ENCODE data around the gene ABO. TPM values are rescaled to one million over a fixed set of nuclear protein-coding genes. Genes with fewer than 3 reads are reported as not detected.

The ABO gene
- total and polyA plus RNA-seq, 7 experiments from 2014 or later, result 1.7 to 3.3 TPM; not detected in 5

- no peaks in the 10 kb centered on the region for H3K27me3 ChIP-seq (ENCODE audit: control insufficient read depth in 2 of 2, insufficient read depth in 2 of 2, low read length in 2 of 2)
- H3K4me3 ChIP-seq (ENCODE audit: low read length), result no peak overlapping the region
- intact Hi-C loops (cut with micrococcal nuclease), result no loop called here
- ATAC-seq (no peak), DNase-seq (no peak)
- Mint-ChIP-seq H3K9me3 (peaks cover 0 to 20% (median 4%) of the 10 kb centered on the region in 11 donors), H3K27ac (no peak overlapping the region), H3K27me3 (peaks cover 15 to 32% (median 18%) of the 10 kb centered on the region in 5 donors), H3K36me3 (no peaks in the 10 kb centered on the region), H3K4me1 (peaks cover 0 to 4% (median 0%) of the 10 kb centered on the region in 7 donors), H3K4me3 (no peak overlapping the region)
- H3K36me3 ChIP-seq (ENCODE audit: control insufficient read depth in 2 of 3, insufficient read depth in 3 of 3, low read length in 3 of 3), result no peaks in the 10 kb centered on the region
- CTCF ChIA-PET, result no interaction called here
- H3K27ac ChIP-seq (ENCODE audit: low read depth, low read length), result no peak overlapping the region
- H3K9me3 ChIP-seq (ENCODE audit: control insufficient read depth in 2 of 3, low read length in 3 of 3), result peaks cover 0 to 6% (median 0%) of the 10 kb centered on the region in 3 experiments
- H3K4me1 ChIP-seq (ENCODE audit: control insufficient read depth in 2 of 2, insufficient read depth in 2 of 2, low read length in 2 of 2), result no peaks in the 10 kb centered on the region
- POLR2A ChIA-PET, result no interaction called here
These were observed 5.4 kb upstream of the ABO start for GRCh38 chr9:133280392-133280791.

GRCh38 chr9:133278161-133279114 is 3.4 kb upstream of the ABO start:
- no peak overlapping the region for H3K27ac ChIP-seq (ENCODE audit: low read depth, low read length)
- H3K4me1 ChIP-seq (ENCODE audit: control insufficient read depth in 2 of 2, insufficient read depth in 2 of 2, low read length in 2 of 2), result no peaks in the 10 kb centered on the region
- Mint-ChIP-seq H3K4me1 (peaks cover 0 to 10% (median 4%) of the 10 kb centered on the region in 7 donors), H3K27me3 (peaks cover 25 to 44% (median 28%) of the 10 kb centered on the region in 5 donors), H3K9me3 (peaks cover 0 to 20% (median 6%) of the 10 kb centered on the region in 11 donors), H3K27ac (no peak overlapping the region), H3K36me3 (peaks cover 0 to 1% (median 0%) of the 10 kb centered on the region in 5 donors), H3K4me3 (no peak overlapping the region)
- no peaks in the 10 kb centered on the region for H3K27me3 ChIP-seq (ENCODE audit: control insufficient read depth in 2 of 2, insufficient read depth in 2 of 2, low read length in 2 of 2)
- ATAC-seq (no peak), DNase-seq (no peak)
- H3K36me3 ChIP-seq (ENCODE audit: control insufficient read depth in 2 of 3, insufficient read depth in 3 of 3, low read length in 3 of 3), result no peaks in the 10 kb centered on the region
- H3K4me3 ChIP-seq (ENCODE audit: low read length), result no peak overlapping the region
- peaks cover 0 to 6% (median 0%) of the 10 kb centered on the region in 3 experiments for H3K9me3 ChIP-seq (ENCODE audit: control insufficient read depth in 2 of 3, low read length in 3 of 3)
- ChIA-PET POLR2A (no interaction called here), CTCF (no interaction called here)
- intact Hi-C loops (cut with micrococcal nuclease), result no loop called here

GRCh38 chr9:133277467-133277866 is 2.5 kb upstream of the ABO start:
- no peak overlapping the region for H3K4me3 ChIP-seq (ENCODE audit: low read length)
- no peaks in the 10 kb centered on the region for H3K27me3 ChIP-seq (ENCODE audit: control insufficient read depth in 2 of 2, insufficient read depth in 2 of 2, low read length in 2 of 2)

DNA sequence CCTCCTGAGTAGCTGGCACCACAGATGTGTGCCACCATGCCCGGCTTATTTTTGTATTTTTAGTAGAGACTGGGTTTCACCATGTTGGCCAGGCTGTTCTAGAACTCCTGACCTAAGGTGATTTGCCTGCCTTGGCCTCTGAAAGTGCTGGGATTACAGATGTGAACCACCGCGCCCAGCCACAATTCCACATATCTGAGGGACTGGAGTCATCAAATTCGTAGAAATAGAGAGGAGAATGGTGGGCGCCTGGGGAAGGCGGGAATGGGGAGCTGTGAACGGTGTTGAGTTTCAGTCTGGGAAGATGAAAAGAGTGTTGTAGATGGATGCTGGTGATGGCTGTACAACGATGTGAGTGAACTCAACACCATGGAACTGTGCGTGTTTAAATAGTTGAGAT is 1.9 kb upstream of the ABO start:
- peaks cover 0 to 20% (median 6%) of the 10 kb centered on the region in 11 donors for H3K9me3 Mint-ChIP-seq
- Histone ChIP-seq H3K4me3 (ENCODE audit: low read length) (no peak overlapping the region), H3K4me1 (ENCODE audit: control insufficient read depth in 2 of 2, insufficient read depth in 2 of 2, low read length in 2 of 2) (no peaks in the 10 kb centered on the region), H3K9me3 (ENCODE audit: control insufficient read depth in 2 of 3, low read length in 3 of 3) (peaks cover 0 to 6% (median 0%) of the 10 kb centered on the region in 3 experiments), H3K27me3 (ENCODE audit: control insufficient read depth in 2 of 2, insufficient read depth in 2 of 2, low read length in 2 of 2) (no peaks in the 10 kb centered on the region), H3K36me3 (ENCODE audit: control insufficient read depth in 2 of 3, insufficient read depth in 3 of 3, low read length in 3 of 3) (no peaks in the 10 kb centered on the region), H3K27ac (ENCODE audit: low read depth, low read length) (no peak overlapping the region)
- no peak for ATAC-seq
- H3K4me1 Mint-ChIP-seq, result peaks cover 0 to 14% (median 4%) of the 10 kb centered on the region in 7 donors
- intact Hi-C loops (cut with micrococcal nuclease), result no loop called here
- CTCF ChIA-PET, result interaction anchor here (0.6 kb wide), 1 partner anchor 22 kb away, joined by 3 read pairs; no protein-coding TSS in a partner anchor
- POLR2A ChIA-PET, result no interaction called here
- peaks cover 0 to 1% (median 0%) of the 10 kb centered on the region in 5 donors for H3K36me3 Mint-ChIP-seq
- no peak overlapping the region for H3K27ac Mint-ChIP-seq
- no peak overlapping the region for H3K4me3 Mint-ChIP-seq
- peaks cover 30 to 52% (median 37%) of the 10 kb centered on the region in 5 donors for H3K27me3 Mint-ChIP-seq
- DNase-seq, result no peak

More at GRCh38 chr9:133277467-133277866, 2.5 kb upstream of the ABO start:
- Histone ChIP-seq H3K4me1 (ENCODE audit: control insufficient read depth in 2 of 2, insufficient read depth in 2 of 2, low read length in 2 of 2) (no peaks in the 10 kb centered on the region), H3K9me3 (ENCODE audit: control insufficient read depth in 2 of 3, low read length in 3 of 3) (peaks cover 0 to 6% (median 0%) of the 10 kb centered on the region in 3 experiments), H3K36me3 (ENCODE audit: control insufficient read depth in 2 of 3, insufficient read depth in 3 of 3, low read length in 3 of 3) (no peaks in the 10 kb centered on the region), H3K27ac (ENCODE audit: low read depth, low read length) (no peak overlapping the region)
- intact Hi-C loops (cut with micrococcal nuclease), result no loop called here
- Mint-ChIP-seq H3K9me3 (peaks cover 0 to 20% (median 6%) of the 10 kb centered on the region in 11 donors), H3K36me3 (peaks cover 0 to 1% (median 0%) of the 10 kb centered on the region in 5 donors), H3K4me1 (peaks cover 0 to 14% (median 4%) of the 10 kb centered on the region in 7 donors), H3K27me3 (peaks cover 28 to 50% (median 35%) of the 10 kb centered on the region in 5 donors), H3K4me3 (no peak overlapping the region), H3K27ac (no peak overlapping the region)
- CTCF ChIA-PET, result no interaction called here
- POLR2A ChIA-PET, result no interaction called here
- ATAC-seq (no peak), DNase-seq (no peak)

- Mint-ChIP-seq H3K36me3 (peaks cover 0 to 2% (median 0%) of the 10 kb centered on the region in 5 donors), H3K27ac (no peak overlapping the region), H3K27me3 (peaks cover 33 to 59% (median 44%) of the 10 kb centered on the region in 5 donors), H3K9me3 (peaks cover 0 to 20% (median 6%) of the 10 kb centered on the region in 11 donors), H3K4me1 (peaks cover 0 to 14% (median 4%) of the 10 kb centered on the region in 7 donors), H3K4me3 (peak overlapping the region in 4 of 10 donors; percentile 27 to 64 (median 38))
- Histone ChIP-seq H3K4me1 (ENCODE audit: control insufficient read depth in 2 of 2, insufficient read depth in 2 of 2, low read length in 2 of 2) (no peaks in the 10 kb centered on the region), H3K9me3 (ENCODE audit: control insufficient read depth in 2 of 3, low read length in 3 of 3) (peaks cover 0 to 6% (median 0%) of the 10 kb centered on the region in 3 experiments), H3K27me3 (ENCODE audit: control insufficient read depth in 2 of 2, insufficient read depth in 2 of 2, low read length in 2 of 2) (no peaks in the 10 kb centered on the region), H3K27ac (ENCODE audit: low read depth, low read length) (no peak overlapping the region), H3K4me3 (ENCODE audit: low read length) (no peak overlapping the region), H3K36me3 (ENCODE audit: control insufficient read depth in 2 of 3, insufficient read depth in 3 of 3, low read length in 3 of 3) (no peaks in the 10 kb centered on the region)
- ATAC-seq, result no peak
- DNase-seq, result no peak
- ChIA-PET POLR2A (no interaction called here), CTCF (interaction anchor here (0.6 kb wide), 1 partner anchor 22 kb away, joined by 3 read pairs; no protein-coding TSS in a partner anchor)
- intact Hi-C loops (cut with micrococcal nuclease), result no loop called here
These were observed 1.2 kb upstream of the ABO start for GRCh38 chr9:133276001-133276884.

All from naive thymus-derived CD4-positive, alpha-beta T cell (primary cell).